ENCODE data around the gene OLFM1. TPM values are rescaled to one million over a fixed set of nuclear protein-coding genes. Genes with fewer than 3 reads are reported as not detected.

The OLFM1 gene
- total and polyA plus RNA-seq, 2 donors (not counting 1 experiment from before 2014, with no cell fraction given): 0.07 TPM; not detected in 1

DNA sequence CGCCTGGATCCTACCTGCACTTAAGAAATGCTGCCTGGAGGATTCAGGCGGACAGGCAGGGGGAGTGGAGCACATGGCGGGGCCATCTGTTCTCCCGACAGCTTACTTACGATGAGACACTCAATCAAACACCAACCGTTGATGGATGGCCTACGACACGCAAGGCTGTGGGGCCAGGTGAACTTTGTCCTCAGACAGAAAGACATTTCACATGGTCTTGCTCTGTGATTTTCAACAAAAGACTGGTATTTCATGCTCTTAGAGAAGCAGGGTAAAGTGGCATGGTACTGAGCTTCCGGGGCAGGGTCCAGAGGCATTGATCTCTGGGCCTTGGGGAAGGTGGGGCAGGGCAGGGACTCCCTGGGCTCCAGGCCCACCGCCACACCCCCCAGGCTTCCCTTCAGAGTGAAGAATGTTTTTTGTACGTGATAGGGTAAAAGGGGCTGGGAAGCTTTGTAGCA lies 9.1 kb upstream of the OLFM1 start:
- Histone ChIP-seq H3K9me3 (ENCODE audit: control extremely low read depth in 1 of 3, control insufficient read depth in 2 of 3, insufficient read depth in 1 of 3, low read length in 2 of 3) (peaks cover 0 to 17% (median 0%) of the 10 kb centered on the region in 3 donors), H3K4me2 (replicated peaks; ENCODE audit: low read depth, low read length, poor library complexity, severe bottlenecking) (no peak overlapping the region), H3K36me3 (replicated peaks in 1 of 2; ENCODE audit: control extremely low read depth in 1 of 2, control insufficient read depth in 1 of 2, extremely low read depth in 1 of 2, insufficient read depth in 2 of 2, low read length in 1 of 2) (no peaks in the 10 kb centered on the region), H3K9ac (ENCODE audit: low read length) (no peak overlapping the region), H3K4me3 (ENCODE audit: control extremely low read depth in 1 of 5, extremely low read depth in 1 of 5, insufficient read depth in 1 of 5, low read depth in 2 of 5, low read length in 4 of 5) (no peak overlapping the region), H3K27ac (ENCODE audit: low read length in 2 of 2) (no peak overlapping the region), H3K4me1 (ENCODE audit: control insufficient read depth in 2 of 2, insufficient read depth in 2 of 2, low read length in 2 of 2) (no peaks in the 10 kb centered on the region), H3K27me3 (replicated peaks in 1 of 4; ENCODE audit: control extremely low read depth in 1 of 4, control insufficient read depth in 3 of 4, insufficient read depth in 4 of 4, low read length in 3 of 4) (peaks cover 0 to 22% (median under 1%) of the 10 kb centered on the region in 4 experiments), H4K20me1 (ENCODE audit: control insufficient read depth, insufficient read depth, low read length, poor library complexity, severe bottlenecking) (no peaks in the 10 kb centered on the region), H3K79me2 (ENCODE audit: control insufficient read depth, insufficient read depth, low read length) (no peaks in the 10 kb centered on the region), H2AFZ (ENCODE audit: insufficient read depth, low read depth, low read length, poor library complexity, severe bottlenecking) (no peak overlapping the region)
- ChIA-PET CTCF (no interaction called here), POLR2A (no interaction called here)
- TF ChIP-seq EZH2 (IDR thresholded peaks at IDR 0.05; ENCODE audit: borderline replicate concordance, insufficient read depth, low read depth, low read length, poor library complexity, severe bottlenecking): no peak
- TF ChIP-seq, protein P1, sequence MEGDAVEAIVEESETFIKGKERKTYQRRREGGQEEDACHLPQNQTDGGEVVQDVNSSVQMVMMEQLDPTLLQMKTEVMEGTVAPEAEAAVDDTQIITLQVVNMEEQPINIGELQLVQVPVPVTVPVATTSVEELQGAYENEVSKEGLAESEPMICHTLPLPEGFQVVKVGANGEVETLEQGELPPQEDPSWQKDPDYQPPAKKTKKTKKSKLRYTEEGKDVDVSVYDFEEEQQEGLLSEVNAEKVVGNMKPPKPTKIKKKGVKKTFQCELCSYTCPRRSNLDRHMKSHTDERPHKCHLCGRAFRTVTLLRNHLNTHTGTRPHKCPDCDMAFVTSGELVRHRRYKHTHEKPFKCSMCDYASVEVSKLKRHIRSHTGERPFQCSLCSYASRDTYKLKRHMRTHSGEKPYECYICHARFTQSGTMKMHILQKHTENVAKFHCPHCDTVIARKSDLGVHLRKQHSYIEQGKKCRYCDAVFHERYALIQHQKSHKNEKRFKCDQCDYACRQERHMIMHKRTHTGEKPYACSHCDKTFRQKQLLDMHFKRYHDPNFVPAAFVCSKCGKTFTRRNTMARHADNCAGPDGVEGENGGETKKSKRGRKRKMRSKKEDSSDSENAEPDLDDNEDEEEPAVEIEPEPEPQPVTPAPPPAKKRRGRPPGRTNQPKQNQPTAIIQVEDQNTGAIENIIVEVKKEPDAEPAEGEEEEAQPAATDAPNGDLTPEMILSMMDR (IDR thresholded peaks at IDR 0.05): no peak
- no peaks in the 10 kb centered on the region for H3K4me1 Mint-ChIP-seq
- intact Hi-C loops (cut with micrococcal nuclease): no loop called here
- peaks cover 35% of the 10 kb centered on the region for H3K27me3 Mint-ChIP-seq
- ATAC-seq (ENCODE audit: low read depth) (no peak), DNase-seq (no peak)
- no peak overlapping the region for H3K4me3 Mint-ChIP-seq
- no peaks in the 10 kb centered on the region for H3K9me3 Mint-ChIP-seq (ENCODE audit: insufficient read depth)
- no peak overlapping the region for H3K27ac Mint-ChIP-seq
- WGBS (ENCODE audit: insufficient coverage): 76% methylated on average over 11 of the region's 11 CpGs

DNA sequence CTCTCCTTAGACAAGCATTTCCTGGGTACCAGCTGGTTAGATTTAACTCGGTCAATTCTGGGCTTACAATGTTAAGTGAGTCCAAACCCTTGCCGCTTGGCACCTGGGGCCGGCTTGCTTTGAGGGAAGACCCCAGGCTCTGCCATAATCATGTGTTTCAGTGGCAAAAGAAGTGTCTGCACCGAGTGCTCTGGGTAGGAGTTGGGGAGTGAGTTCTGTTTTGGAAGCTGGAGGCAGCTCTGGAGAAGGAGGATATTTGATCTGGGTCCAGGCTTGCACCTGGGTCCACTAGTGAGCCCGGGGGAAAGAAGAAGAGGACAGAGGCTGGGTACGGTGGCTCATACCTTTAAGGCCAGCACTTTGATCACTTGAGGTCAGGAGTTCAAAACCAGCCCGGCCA lies 8.4 kb upstream of the OLFM1 start:
- H3K4me3 ChIP-seq (ENCODE audit: control extremely low read depth in 1 of 5, extremely low read depth in 1 of 5, insufficient read depth in 1 of 5, low read depth in 2 of 5, low read length in 4 of 5): no peak overlapping the region
- H3K4me1 ChIP-seq (ENCODE audit: control insufficient read depth in 2 of 2, insufficient read depth in 2 of 2, low read length in 2 of 2): no peaks in the 10 kb centered on the region
- intact Hi-C loops (cut with micrococcal nuclease): no loop called here
- ChIA-PET CTCF (no interaction called here), POLR2A (no interaction called here)
- TF ChIP-seq, protein P1 (IDR thresholded peaks at IDR 0.05): no peak
- no peak for TF ChIP-seq EZH2 (IDR thresholded peaks at IDR 0.05; ENCODE audit: borderline replicate concordance, insufficient read depth, low read depth, low read length, poor library complexity, severe bottlenecking)
- H3K27ac ChIP-seq (ENCODE audit: low read length in 2 of 2): no peak overlapping the region
- ATAC-seq (ENCODE audit: low read depth): no peak
- peaks cover 0 to 17% (median 0%) of the 10 kb centered on the region in 3 donors for H3K9me3 ChIP-seq (ENCODE audit: control extremely low read depth in 1 of 3, control insufficient read depth in 2 of 3, insufficient read depth in 1 of 3, low read length in 2 of 3)
- Mint-ChIP-seq H3K4me3 (no peak overlapping the region), H3K4me1 (no peaks in the 10 kb centered on the region), H3K9me3 (ENCODE audit: insufficient read depth) (no peaks in the 10 kb centered on the region), H3K27me3 (peaks cover 31% of the 10 kb centered on the region), H3K27ac (no peak overlapping the region)
- no peak overlapping the region for H2AFZ ChIP-seq (ENCODE audit: insufficient read depth, low read depth, low read length, poor library complexity, severe bottlenecking)
- WGBS (ENCODE audit: insufficient coverage): 78% methylated on average over 5 of the region's 7 CpGs
- H3K27me3 ChIP-seq (replicated peaks in 1 of 4; ENCODE audit: control extremely low read depth in 1 of 4, control insufficient read depth in 3 of 4, insufficient read depth in 4 of 4, low read length in 3 of 4): peaks cover 0 to 22% (median under 1%) of the 10 kb centered on the region in 4 experiments
- H4K20me1 ChIP-seq (ENCODE audit: control insufficient read depth, insufficient read depth, low read length, poor library complexity, severe bottlenecking): no peaks in the 10 kb centered on the region
- H3K79me2 ChIP-seq (ENCODE audit: control insufficient read depth, insufficient read depth, low read length): no peaks in the 10 kb centered on the region
- H3K36me3 ChIP-seq (replicated peaks in 1 of 2; ENCODE audit: control extremely low read depth in 1 of 2, control insufficient read depth in 1 of 2, extremely low read depth in 1 of 2, insufficient read depth in 2 of 2, low read length in 1 of 2): no peaks in the 10 kb centered on the region
- no peak overlapping the region for H3K4me2 ChIP-seq (replicated peaks; ENCODE audit: low read depth, low read length, poor library complexity, severe bottlenecking)
- H3K9ac ChIP-seq (ENCODE audit: low read length): no peak overlapping the region
- no peak for DNase-seq
